Measurements from ENCODE around the gene AGFG2. TPM values are rescaled to one million over a fixed set of nuclear protein-coding genes. Genes with fewer than 3 reads are reported as not detected.

Gene AGFG2
- total RNA-seq, 1 donor from 2014 or later: 36.0 TPM

- DNase-seq (peak; percentile 79), ATAC-seq (peak; percentile 36)
- intact Hi-C loops (cut with DNase I): no loop called here
- Histone ChIP-seq H3K9me3 (no peaks in the 10 kb centered on the region), H3K4me1 (peaks cover 18% of the 10 kb centered on the region), H3K27ac (peak overlapping the region; percentile 69), H3K4me3 (peak overlapping the region; percentile 71), H3K27me3 (no peaks in the 10 kb centered on the region), H3K36me3 (no peaks in the 10 kb centered on the region)
- TF ChIP-seq CTCF (IDR thresholded peaks at IDR 0.05): no peak
These were observed 64.1 kb downstream of the AGFG2 start for GRCh38 chr7:100602889-100603725.

GRCh38 chr7:100603726-100604027, 64.7 kb downstream of the AGFG2 start:
- H3K36me3 ChIP-seq: no peaks in the 10 kb centered on the region
- no peaks in the 10 kb centered on the region for H3K9me3 ChIP-seq
- peaks cover 18% of the 10 kb centered on the region for H3K4me1 ChIP-seq
- no peak for ATAC-seq
- no peaks in the 10 kb centered on the region for H3K27me3 ChIP-seq
- peak overlapping the region; percentile 69 for H3K27ac ChIP-seq
- peak overlapping the region; percentile 71 for H3K4me3 ChIP-seq
- TF ChIP-seq CTCF (IDR thresholded peaks at IDR 0.05): no peak
- intact Hi-C loops (cut with DNase I): no loop called here
- DNase-seq: no peak

- TF ChIP-seq CTCF (IDR thresholded peaks at IDR 0.05): peak; percentile 48
- Histone ChIP-seq H3K36me3 (no peaks in the 10 kb centered on the region), H3K4me3 (peak overlapping the region; percentile 71), H3K27ac (peak overlapping the region; percentile 69), H3K9me3 (no peaks in the 10 kb centered on the region), H3K4me1 (peaks cover 18% of the 10 kb centered on the region), H3K27me3 (no peaks in the 10 kb centered on the region)
- intact Hi-C loops (cut with DNase I): no loop called here
- DNase-seq (peak; percentile 90), ATAC-seq (peak; percentile 82)
These were observed 65.3 kb downstream of the AGFG2 start for GRCh38 chr7:100604028-100604975.

- peak overlapping the region; percentile 71 for H3K4me3 ChIP-seq
- intact Hi-C loops (cut with DNase I): no loop called here
- H3K4me1 ChIP-seq: peaks cover 18% of the 10 kb centered on the region
- no peaks in the 10 kb centered on the region for H3K27me3 ChIP-seq
- DNase-seq (peak; percentile 86), ATAC-seq (peak; percentile 47)
- TF ChIP-seq CTCF (IDR thresholded peaks at IDR 0.05): no peak
- H3K9me3 ChIP-seq: no peaks in the 10 kb centered on the region
- peak overlapping the region; percentile 60 for H3K27ac ChIP-seq
- no peaks in the 10 kb centered on the region for H3K36me3 ChIP-seq
These were observed 66.2 kb downstream of the AGFG2 start for GRCh38 chr7:100604976-100605911.

- ATAC-seq: no peak
- no peak for DNase-seq
- intact Hi-C loops (cut with DNase I): no loop called here
- Histone ChIP-seq H3K9me3 (no peaks in the 10 kb centered on the region), H3K36me3 (no peaks in the 10 kb centered on the region), H3K27me3 (no peaks in the 10 kb centered on the region), H3K27ac (no peak overlapping the region), H3K4me3 (no peak overlapping the region), H3K4me1 (peaks cover 18% of the 10 kb centered on the region)
- TF ChIP-seq CTCF (IDR thresholded peaks at IDR 0.05): no peak
These were observed 67.3 kb downstream of the AGFG2 start for GRCh38 chr7:100606313-100606712.
